Fibroblast of lung (primary cell): ENCODE data around the gene IGF1R.

Experiments
- CTCF ChIP-seq, 2 donors: IDR thresholded peaks in 1 of 2; conservative IDR thresholded peaks in 1 of 2; 1 replicate in 1 of 2; 2 replicates in 1 of 2; pipeline ENCODE4 v1.5.1; 2011 to 2012; ENCODE audit warnings: low read length in 2 of 2, control low read depth in 1 of 2, inconsistent platforms in 1 of 2, low read depth in 1 of 2, mild to moderate bottlenecking in 1 of 2
- EZH2 ChIP-seq: IDR thresholded peaks from 2 replicates; pipeline ENCODE4 v1.5.1; 2012; ENCODE audit warnings: low read length, control low read depth, mild to moderate bottlenecking; ENCODE audit errors: missing control alignments

GRCh38 chr15:98660055-98660454 lies 11.7 kb downstream of the IGF1R start:
- no peak for TF ChIP-seq CTCF (conservative IDR thresholded peaks at IDR 0.05 in 1 of 2, IDR thresholded peaks at IDR 0.05 in 1 of 2; ENCODE audit: low read depth in 1 of 2, low read length in 2 of 2)
- TF ChIP-seq EZH2: no peak
